Right renal cortex interstitium (tissue), 3 donors: ENCODE measurements around the gene TMEM238L. TPM values are rescaled to one million over a fixed set of nuclear protein-coding genes. Genes with fewer than 3 reads are reported as not detected.

ENCODE experiments used
- DNase-seq, 3 donors: peaks; one replicate each; pipeline ENCODE4 v3.0.0-alpha.2; 2013; ENCODE audit warnings: low read depth in 3 of 3, low spot score in 2 of 3
- polyA plus RNA-seq, 3 donors: library from polyadenylated mRNA; unstranded; fragments of 120-200 nt; gene quantifications; one replicate each; pipeline ENCODE4 v1.2.1, GENCODE V29; 2013; ENCODE audit not compliant: insufficient read length in 3 of 3

Gene TMEM238L
- polyA plus RNA-seq, 3 donors, result 0.72 to 2.6 (median 0.97) TPM

GRCh38 chr17:10776381-10776780, 27.5 kb downstream of the TMEM238L start:
- no peak for DNase-seq

- no peak for DNase-seq
Observed at GRCh38 chr17:10775740-10776356, 28.1 kb downstream of the TMEM238L start.

DNA sequence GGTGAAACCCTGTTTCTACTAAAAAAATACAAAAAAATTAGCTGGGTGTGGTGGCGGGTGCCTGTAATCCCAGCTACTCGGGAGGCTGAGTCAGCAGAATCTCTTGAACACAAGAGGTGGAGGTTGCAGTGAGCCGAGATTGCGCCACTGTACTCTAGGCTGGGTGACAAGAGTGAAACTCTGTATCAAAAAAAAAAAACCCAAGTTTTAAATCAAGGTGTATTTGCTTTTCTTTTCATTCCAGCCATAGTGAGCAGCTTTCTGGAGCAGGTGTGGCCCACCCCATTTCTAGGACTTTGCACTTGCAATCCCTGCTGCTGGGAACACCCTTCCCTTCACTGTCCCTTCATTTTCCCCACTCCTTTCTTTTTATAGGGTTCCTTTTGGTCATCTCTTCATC, 28.8 kb downstream of the TMEM238L start:
- no peak for DNase-seq

DNA sequence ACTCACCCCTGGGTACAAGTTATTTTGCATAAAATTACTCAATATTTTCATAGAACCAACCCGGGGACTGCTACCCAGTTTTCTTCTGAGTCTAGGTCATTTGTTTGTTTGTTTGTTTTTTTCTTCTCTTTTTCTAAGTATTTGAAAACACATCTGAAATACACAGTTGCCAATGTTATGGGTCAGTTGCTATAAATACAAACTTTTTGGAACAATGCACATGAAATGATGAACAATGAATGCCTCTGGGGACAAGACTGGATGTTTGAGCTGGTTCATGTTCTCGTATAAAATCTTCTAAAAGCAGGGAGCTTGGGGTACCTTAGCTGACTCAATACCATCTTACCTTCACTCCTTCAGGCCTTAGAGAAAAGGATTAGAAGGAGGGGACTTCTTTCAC, 30.5 kb downstream of the TMEM238L start:
- no peak for DNase-seq

- peak in 1 of 3 donors; percentile 45 for DNase-seq
Observed at GRCh38 chr17:10772425-10773380, 31.2 kb downstream of the TMEM238L start.

DNA sequence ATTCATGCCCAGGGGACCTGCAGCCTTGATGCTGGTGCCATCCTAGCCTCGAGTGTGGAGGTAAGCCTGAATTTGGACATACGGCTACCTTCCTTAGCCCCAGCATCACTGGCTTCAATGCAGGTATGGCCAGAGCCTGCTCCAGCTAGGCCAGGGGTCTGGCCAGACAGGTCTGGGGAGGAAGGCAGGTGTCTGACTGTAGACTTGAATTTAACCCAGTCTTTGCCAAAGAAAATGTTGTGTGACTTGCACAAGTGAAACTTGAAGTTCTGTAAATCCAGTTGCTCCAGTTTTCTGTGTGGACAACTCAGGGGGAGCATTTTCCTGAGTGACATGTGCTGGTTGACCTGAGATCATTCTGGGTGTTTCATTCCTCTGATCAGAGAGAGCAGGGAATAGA, 32.8 kb downstream of the TMEM238L start:
- no peak for DNase-seq

DNA sequence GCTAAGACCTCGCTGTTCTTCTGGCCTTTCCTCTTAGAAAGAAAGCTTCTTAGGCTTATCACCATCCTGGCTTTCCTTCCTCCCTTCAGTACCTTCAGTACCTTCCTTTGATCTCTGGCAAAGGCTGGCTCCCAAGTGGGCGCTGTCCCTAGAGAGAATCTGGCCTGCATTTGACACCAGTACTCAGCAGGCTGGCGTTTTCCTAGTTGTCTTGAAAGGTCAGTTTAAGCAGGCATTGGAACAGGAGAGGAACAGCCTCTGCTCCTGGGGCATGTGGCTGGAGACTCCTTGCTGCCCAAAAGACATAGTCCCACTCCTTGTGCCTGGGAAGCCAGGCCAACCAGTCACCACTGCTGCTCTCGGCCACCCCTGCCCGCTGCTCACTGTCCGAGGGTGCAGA, 34.1 kb downstream of the TMEM238L start:
- no peak for DNase-seq

DNA sequence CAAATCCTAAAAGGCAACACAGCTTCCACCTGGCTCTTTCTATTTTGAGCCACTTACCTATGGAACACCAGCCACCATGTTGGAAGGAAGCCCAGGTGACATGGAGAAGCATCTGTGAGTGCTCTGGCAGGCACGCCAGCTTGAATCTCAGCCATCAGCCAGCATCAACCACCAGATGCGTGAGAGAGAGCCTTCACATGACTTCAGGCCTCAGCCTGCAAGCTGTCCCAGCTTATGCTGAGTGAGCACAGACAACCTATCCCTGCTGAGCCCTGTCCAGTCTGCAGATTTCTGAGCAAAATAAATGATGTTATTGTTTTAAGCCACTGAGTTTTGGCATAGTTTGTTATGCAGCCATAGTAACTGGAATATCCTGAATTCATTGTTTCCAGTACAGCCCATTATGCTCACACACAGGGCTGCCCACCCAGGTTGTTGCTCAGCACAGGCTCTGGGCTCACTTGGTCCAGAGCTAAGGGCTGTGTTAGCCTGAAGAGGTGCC, 35.1 kb downstream of the TMEM238L start:
- no peak for DNase-seq

DNA sequence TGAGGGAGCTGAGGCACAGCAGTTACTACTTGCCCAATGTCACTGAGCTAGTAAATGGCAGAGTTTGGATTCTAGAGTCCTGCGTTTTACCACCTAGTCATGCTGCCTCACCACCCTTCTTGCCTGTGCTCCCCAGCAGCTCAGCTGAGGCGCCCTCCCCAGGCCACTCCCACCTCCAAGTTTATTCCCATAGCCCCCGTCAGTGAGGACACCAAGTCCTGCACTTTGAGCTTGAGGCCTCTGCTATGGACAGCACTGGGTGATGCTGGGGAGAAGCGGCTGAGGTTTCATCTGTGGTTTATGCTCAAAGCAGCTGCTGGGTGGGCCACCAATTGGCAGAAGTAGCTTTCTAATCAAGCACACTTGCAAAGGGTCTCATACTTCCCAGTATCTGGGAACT, 36.7 kb downstream of the TMEM238L start:
- no peak for DNase-seq

DNA sequence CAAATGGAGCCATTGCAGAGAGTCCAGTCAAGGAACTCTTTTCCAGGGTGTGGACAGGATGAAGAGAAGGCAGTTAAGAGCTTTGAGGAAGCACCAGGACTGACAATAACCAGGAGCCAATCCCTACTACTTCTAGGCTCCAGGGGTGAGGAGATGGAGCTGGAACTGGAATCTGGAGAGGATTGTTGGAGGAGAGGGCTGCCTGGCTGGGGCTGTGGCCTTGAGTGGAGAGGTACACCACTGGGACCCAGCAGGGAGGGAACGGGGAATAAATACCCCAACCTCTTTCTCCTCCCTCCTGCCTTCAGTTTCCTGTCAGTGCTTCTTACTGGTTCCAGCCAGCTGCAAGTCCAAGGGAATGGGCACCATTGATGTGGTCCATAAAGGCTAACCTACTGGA, 41.9 kb downstream of the TMEM238L start:
- DNase-seq, result no peak

DNA sequence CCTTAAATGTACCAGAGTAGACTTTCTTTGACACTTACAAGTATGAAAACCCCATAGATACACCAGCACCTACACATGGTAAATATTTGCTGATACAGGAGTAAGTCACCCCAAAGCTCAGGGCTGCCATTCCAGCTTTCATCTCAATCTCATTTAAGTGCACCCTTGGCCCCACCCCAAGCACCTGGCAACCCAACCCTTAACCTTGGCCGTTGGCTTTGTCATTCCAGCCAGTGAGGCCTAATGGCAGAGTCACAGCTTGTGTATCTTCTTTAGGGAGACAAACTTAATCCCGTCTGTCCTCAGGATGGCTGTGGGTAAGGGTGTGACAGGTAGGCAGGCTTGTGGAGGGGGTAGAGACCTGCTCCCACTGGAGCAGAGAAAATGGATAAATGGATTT, 42.6 kb downstream of the TMEM238L start:
- no peak for DNase-seq

DNA sequence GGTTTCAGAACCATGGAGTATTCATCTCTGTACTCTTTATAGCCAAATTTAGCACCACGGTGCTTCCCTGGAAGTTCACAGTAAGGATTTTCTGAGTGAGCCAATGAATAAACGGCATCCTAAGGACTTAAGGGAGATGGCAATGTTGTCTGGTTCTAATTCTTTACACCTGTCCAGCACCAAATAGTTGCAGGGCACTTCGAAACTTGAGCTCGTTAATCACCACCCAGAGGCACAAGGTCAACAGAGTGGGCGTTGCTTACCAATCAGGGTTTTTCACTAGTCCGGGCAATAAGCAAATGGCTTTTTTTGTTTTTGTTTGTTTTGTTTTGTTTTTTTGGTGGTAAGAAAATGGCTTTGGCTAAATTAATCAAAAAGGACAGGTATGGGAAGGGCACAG, 45.8 kb downstream of the TMEM238L start:
- no peak for DNase-seq

DNA sequence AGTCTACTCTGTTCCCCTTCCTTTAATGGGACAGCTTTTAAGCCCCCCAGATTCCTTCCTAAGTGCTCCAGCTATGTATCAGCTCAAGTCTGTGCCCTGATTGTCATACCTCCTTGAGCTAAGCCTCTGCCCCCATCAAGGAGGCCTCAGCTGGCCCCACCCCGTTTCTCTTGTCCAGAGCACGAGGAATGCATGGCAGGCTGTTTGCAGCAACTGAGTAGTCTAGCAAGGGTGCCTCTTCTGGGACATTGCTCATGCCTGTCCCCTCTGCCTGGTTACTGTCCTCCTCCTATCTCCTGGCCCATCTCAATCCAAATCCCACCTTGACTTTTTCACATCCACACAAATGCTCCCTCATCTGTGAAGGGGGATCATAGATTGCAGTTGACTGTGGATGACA, 46.3 kb downstream of the TMEM238L start:
- no peak for DNase-seq

- DNase-seq, result no peak
Observed at GRCh38 chr17:10757067-10757466, 46.8 kb downstream of the TMEM238L start.

GRCh38 chr17:10756619-10757018, 47.3 kb downstream of the TMEM238L start:
- DNase-seq, result no peak

DNA sequence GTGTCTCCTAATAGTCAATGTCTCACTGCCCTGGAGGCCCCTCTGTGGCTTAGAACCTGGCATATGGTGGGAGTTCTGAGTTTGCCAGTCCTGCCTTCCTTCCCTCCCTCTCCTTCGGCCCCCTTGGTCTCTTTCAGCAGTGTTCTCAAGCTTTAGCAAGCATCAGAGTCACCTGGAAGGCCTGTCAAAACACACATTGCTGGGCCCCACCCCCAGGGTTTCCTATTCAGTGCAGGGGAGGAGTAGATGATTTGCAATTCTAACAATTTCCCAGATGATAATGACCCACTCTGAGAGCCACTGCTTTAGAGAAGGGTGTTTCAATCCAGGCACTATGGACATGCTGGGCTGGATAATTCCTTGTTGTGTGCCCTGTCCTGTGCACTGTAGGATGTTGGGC, 47.7 kb downstream of the TMEM238L start:
- DNase-seq, result no peak

- no peak for DNase-seq
Observed at GRCh38 chr17:10755592-10756127, 48.2 kb downstream of the TMEM238L start.

DNA sequence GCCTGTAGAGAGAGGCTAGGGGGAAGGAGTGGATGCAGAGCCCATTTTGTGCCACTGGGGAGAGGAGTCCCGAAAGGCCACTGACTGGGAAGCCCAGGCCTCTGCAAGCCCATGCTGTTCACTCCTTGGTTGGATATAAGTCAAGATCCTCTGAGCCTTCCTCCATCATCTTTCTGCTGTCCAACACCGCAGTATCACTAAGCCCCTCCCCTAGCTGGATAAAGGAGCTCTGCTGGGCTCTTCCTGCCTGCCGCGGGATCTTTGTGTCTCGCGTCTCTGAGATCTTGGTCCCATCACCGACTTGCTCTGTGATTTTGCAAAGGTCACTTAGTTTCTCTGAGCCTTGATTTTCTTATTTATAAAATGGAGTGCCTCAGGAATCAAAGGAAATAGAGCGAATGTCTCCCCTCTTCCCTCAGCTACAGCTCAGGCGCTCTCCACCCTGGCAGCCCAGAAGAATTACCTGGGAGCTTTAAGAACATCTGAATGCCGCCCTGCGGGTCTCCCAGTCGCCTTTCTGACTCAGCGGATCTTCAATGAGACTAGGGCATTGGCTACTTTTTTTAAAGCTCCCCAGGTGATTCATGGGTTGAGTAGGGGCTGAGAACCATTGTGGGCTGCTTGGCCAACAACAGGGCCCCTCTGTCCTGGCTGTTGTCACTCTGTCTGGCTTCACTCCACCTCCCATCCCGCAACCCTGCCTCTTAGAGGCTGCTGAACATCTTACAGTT, 48.9 kb downstream of the TMEM238L start:
- no peak for DNase-seq

DNA sequence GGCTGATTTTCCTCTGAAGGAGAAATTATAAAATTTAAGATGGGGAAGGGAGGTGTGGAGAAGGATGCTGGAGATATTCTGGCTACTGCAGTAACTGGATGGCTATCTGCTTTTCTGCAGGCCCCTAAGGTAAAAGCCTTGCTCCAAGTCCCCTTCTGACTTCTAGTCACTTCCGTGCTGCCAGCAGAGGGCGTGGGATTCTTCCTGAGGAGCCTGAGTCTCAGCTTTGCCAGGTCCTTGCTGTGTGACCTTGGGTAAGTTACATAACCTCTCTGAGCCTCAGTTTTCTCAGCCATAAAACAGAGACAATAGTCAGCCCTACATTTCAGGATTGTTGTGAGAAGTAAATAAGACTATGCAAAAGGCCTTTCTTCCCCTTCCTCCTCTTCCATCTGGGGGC, 49.8 kb downstream of the TMEM238L start:
- DNase-seq, result no peak

DNA sequence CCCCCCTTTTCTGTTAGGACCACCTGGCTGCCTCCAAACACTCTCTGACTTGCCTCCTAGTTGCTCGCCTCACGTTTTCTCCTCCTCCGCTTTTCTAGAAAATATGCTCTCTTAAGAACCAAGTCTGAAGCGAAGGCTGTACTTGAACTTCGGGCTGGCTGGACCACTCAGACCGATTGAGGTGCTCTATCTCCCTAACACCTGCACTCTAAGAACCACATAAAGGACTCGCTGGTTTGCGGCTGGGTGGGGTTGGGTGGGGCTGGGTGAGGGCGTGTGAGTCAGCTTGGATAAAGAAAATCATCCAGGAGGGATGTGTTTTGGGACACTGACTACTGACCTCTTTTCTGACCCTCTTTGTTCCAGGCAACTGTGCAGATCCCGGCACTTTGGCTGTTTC, 51.2 kb downstream of the TMEM238L start:
- no peak for DNase-seq

DNA sequence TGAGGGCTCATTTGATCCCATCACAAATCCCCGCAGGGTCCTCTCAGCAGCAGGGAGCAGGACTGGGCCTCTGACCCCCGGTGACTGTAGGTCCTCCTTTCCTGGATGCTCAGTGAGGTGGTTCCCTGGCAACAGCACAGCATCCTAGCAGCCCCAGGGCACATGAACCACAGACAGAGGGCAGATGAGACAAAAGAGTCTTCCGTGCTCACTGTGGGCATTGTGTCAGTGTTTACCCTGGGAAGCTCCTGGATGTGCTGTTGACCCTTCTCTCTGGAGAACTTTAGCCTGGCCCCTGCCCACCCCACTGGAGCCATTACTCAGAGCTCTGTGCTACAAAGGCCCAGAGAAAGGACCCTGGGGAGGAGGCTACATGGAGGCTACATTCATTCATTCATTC, 52.3 kb downstream of the TMEM238L start:
- no peak for DNase-seq
